Measurements from ENCODE around the gene FIP1L1.

GRCh38 chr4:53483250-53483649 lies 105.8 kb downstream of the FIP1L1 start:
- no peak for TF ChIP-seq CTCF (IDR thresholded peaks at IDR 0.05)
- TF ChIP-seq POLR2A (IDR thresholded peaks at IDR 0.05) = no peak
